ENCODE data around the gene R3HDM2.

GRCh38 chr12:57460468-57460784 lies 29.6 kb upstream of the R3HDM2 start:
- no peak for TF ChIP-seq CTCF (IDR thresholded peaks at IDR 0.05; ENCODE audit: borderline replicate concordance, extremely low read depth, low read length, poor library complexity, severe bottlenecking)
- no peak for TF ChIP-seq EZH2 (IDR thresholded peaks at IDR 0.05; ENCODE audit: borderline replicate concordance, low read depth, low read length, severe bottlenecking)
